Head of caudate nucleus (tissue), 42 donors: ENCODE measurements around the gene ADAD2.
"Not testable (repeated sequence)": the region's sequence is repeated elsewhere in the genome, so short reads cannot be mapped to it uniquely, and the experiment has no call there.

ENCODE experiments used
- DNase-seq, 42 donors: peaks; one replicate each; pipeline versions ENCODE4 v3.0.0 to v3.0.0-alpha.2; 2020 to 2021; ENCODE audit warnings: mixed read lengths in 7 of 42
- intact Hi-C: fragments of 100-400 bp; cut with DNase I; formaldehyde crosslinking; loops from one replicate; pipeline ENCODE4 v1.15.0; 2022

The ADAD2 gene

DNA sequence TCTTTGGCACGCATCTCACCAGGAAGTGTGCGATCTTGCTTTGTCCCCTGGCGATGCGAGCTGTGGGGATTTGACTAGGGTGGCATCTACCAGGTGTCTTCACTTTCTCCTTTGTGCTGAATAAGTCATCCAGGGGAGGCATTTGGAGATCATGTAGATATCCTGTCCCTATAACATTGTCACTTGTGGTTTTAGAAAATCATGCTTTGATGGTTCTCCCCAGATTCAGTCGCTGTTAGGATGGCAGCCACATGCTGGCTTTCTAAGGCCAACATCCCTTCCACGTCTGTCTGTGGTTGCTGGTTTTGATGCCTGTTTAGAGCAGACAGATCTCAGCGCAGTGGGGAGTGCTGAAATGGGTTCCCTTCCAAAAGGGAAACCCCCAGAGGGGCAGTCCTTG lies 2.5 kb downstream of the ADAD2 start:
- intact Hi-C loops: no loop called here
- no peak for DNase-seq

- DNase-seq: peak in 1 of 42 donors; percentile 43
- intact Hi-C loops: no loop called here
These were observed 3.1 kb downstream of the ADAD2 start for GRCh38 chr16:84194018-84194417.

- intact Hi-C loops: no loop called here
- DNase-seq: peak in 2 of 42 donors; percentile 41 to 47
These were observed 3.7 kb downstream of the ADAD2 start for GRCh38 chr16:84194470-84195200.

- no peak for DNase-seq
- intact Hi-C loops: no loop called here
These were observed 4.5 kb downstream of the ADAD2 start for GRCh38 chr16:84195201-84196093.

DNA sequence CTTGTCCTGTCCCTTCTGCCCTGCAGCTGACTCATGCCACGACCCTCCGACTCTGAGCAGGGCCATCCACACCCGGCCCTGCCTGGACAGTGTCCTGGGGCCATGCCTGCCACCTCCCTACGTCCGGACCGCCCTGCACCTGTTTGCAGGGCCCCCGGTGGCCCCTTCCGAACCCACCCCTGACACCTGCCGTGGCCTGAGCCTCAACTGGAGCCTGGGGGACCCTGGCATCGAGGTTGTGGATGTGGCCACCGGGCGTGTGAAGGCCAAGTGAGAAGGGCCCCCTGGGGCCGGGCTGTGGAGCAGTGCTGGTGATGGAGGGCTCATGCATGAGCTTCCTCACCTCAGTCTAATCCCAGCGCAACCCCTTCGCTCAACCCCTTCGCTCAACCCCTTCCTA lies 5.1 kb downstream of the ADAD2 start:
- DNase-seq: no peak
- intact Hi-C loops: no loop called here

- intact Hi-C loops: no loop called here
- DNase-seq: no peak
These were observed 5.9 kb downstream of the ADAD2 start for GRCh38 chr16:84196727-84197394.

- intact Hi-C loops: no loop called here
These were observed 6.6 kb downstream of the ADAD2 start for GRCh38 chr16:84197466-84198128.

DNA sequence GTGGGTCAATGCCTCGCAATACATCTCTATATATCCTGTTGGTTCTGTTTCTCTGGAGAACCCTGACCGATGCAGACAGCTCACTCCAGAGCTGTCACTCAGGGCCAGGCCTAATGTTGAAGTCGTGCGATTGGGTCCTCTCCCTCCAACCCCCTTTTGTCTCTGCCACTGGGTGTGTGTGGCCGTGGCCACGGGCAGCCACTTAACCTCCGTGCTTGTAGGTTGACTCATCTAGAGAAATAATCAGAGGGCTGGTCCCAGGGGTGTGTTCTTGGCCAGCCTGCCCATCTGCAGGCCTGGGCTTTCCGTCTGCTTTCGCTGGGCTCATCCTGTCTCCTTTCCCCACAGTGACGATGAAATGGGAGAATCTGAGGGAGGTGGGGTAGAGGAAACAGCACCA lies 7.4 kb downstream of the ADAD2 start:
- intact Hi-C loops: no loop called here
- DNase-seq: no peak

More at GRCh38 chr16:84197466-84198128, 6.6 kb downstream of the ADAD2 start:
- DNase-seq: no peak

DNA sequence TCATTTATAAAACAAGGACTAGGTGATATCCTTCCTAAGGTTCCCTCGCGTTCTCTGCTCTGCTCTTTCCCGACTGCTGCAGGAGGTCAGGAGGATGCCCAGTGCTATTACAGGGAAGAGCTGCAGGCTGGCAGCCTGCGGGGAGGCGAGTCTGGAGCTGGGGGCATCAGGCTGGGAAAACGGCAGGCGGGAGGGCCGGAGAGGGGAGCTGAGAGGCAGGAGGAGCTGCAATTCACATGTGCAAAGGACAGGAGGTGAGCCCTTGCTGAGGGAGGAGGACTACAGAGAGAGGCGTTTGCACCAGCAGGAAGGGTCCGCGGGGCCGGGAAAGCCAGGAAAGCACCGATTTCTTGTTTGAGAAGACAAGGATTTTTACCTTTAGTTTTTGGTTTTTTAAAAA lies 8.1 kb downstream of the ADAD2 start:
- DNase-seq: no peak
- intact Hi-C loops: no loop called here

- peak in 33 of 42 donors; percentile 21 to 87 (median 58) for DNase-seq
- intact Hi-C loops: no loop called here
These were observed 8.9 kb downstream of the ADAD2 start for GRCh38 chr16:84199861-84200260.

DNA sequence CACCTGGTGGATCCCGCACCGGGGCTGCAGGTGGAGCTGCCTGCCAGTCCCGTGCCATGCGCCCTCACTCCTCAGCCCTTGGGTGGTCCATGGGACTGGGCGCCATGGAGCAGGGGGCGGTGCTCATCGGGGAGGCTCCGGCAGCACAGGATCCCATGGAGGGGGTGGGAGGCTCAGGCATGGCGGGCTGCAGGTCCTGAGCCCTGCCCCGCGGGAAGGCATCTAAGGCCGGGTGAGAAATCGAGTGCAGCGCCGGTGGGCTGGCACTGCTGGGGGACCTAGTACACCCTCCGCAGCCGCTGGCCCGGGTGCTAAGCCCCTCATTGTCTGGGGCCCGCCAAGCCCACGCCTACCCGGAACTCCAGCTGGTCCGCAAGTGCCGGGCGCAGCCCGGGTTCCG lies 13.6 kb downstream of the ADAD2 start:
- DNase-seq, intact Hi-C loops: not testable (repeated sequence)

GRCh38 chr16:84205123-84205522 lies 14.2 kb downstream of the ADAD2 start:
- intact Hi-C loops, DNase-seq: not testable (repeated sequence)

GRCh38 chr16:84205976-84206691 lies 15.2 kb downstream of the ADAD2 start:
- intact Hi-C loops: no loop called here

GRCh38 chr16:84207251-84207650 lies 16.3 kb downstream of the ADAD2 start:
- DNase-seq: no peak
- intact Hi-C loops: no loop called here

More at GRCh38 chr16:84205976-84206691, 15.2 kb downstream of the ADAD2 start:
- no peak for DNase-seq

DNA sequence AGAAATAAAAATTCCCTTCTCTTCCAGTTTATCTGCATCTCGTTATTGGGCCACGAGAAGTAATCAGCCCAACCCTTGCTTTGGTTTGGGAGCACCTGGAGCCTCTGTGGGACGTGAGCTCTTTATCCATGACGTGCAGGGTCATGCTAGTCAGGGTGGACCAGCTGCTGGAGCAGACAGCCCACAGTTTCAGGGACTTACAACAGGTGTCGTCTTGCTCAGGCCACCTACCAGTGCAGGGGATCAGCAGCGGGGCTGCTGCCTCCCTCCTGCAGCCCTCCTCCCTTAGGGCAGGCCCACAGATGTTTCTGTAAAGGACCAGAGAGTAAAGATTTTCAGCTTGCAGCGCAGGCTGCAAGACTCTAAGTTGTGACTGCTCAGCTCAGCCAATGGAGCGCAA lies 16.9 kb downstream of the ADAD2 start:
- no peak for DNase-seq
- intact Hi-C loops: no loop called here

GRCh38 chr16:84209989-84210388 lies 19.0 kb downstream of the ADAD2 start:
- intact Hi-C loops: no loop called here
- DNase-seq: no peak

DNA sequence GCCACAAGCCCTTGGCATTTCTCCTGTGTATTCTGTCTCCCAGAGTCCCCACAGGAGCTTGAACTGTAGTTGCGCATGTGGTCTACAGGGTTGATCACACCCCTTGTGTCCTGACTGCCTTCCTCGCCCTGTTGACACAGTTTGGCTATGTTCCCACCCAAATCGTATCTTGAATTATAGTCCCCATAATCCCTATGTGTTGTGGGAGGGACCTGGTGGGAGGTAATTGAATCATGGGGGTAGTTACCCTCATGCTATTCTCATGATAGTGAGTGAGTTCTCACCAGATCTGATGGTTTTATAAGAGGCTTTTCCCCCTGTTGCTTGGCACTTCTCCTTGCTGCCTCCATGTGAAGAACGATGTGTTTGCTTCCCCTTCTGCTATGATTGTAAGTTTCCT lies 21.2 kb downstream of the ADAD2 start:
- no peak for DNase-seq
- intact Hi-C loops: no loop called here

DNA sequence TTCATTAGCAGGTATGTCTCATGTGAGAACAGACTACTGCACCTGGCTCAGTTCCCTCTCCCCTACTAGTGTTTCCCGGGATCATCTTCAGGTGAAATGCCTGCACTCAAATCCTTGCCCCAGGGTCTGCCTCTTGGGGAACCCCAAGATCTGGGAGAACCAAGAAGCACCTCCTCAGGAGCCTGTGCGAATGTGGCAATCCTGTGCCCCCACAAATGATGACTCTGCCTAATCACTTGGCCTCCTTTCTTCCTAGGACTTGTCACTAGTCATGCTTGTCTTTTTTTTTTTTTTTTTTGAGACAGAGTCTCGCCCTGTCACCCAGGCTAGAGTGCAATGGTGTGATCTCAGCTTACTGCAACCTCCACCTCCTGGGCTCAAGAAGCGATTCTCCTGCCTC lies 21.7 kb downstream of the ADAD2 start:
- DNase-seq: peak in 11 of 42 donors; percentile 5 to 56 (median 23)
- intact Hi-C loops: no loop called here
